ENCODE data around the gene ACE.
A peak's percentile ranks its signal among the peaks of the same experiment; 100 is the strongest.

Gene ACE

GRCh38 chr17:63537991-63538692 lies 61.3 kb downstream of the ACE start:
- peak; percentile 18 for DNase-seq (ENCODE audit: insufficient read length)
- no peak for TF ChIP-seq TAF1 (IDR thresholded peaks at IDR 0.05; ENCODE audit: borderline replicate concordance, low read depth, low read length)
- no peak for TF ChIP-seq POLR2AphosphoS5 (IDR thresholded peaks at IDR 0.05; ENCODE audit: low read depth, low read length)
- TF ChIP-seq POLR2A (IDR thresholded peaks at IDR 0.05; ENCODE audit: low read depth, low read length): no peak
- no peak for FAIRE-seq

- FAIRE-seq (no peak), DNase-seq (ENCODE audit: insufficient read length) (peak; percentile 4)
- no peak for TF ChIP-seq POLR2A (IDR thresholded peaks at IDR 0.05; ENCODE audit: low read depth, low read length)
- no peak for TF ChIP-seq POLR2AphosphoS5 (IDR thresholded peaks at IDR 0.05; ENCODE audit: low read depth, low read length)
- TF ChIP-seq TAF1 (IDR thresholded peaks at IDR 0.05; ENCODE audit: borderline replicate concordance, low read depth, low read length): no peak
Observed at GRCh38 chr17:63538693-63539595, 62.1 kb downstream of the ACE start.

- no peak for DNase-seq (ENCODE audit: insufficient read length)
- TF ChIP-seq POLR2A (IDR thresholded peaks at IDR 0.05; ENCODE audit: low read depth, low read length) (no peak), TAF1 (IDR thresholded peaks at IDR 0.05; ENCODE audit: borderline replicate concordance, low read depth, low read length) (no peak), POLR2AphosphoS5 (IDR thresholded peaks at IDR 0.05; ENCODE audit: low read depth, low read length) (no peak)
- no peak for FAIRE-seq
Observed at GRCh38 chr17:63540590-63540989, 63.7 kb downstream of the ACE start.

GRCh38 chr17:63542218-63542545 lies 65.3 kb downstream of the ACE start:
- TF ChIP-seq POLR2A (IDR thresholded peaks at IDR 0.05; ENCODE audit: low read depth, low read length): no peak
- no peak for TF ChIP-seq POLR2AphosphoS5 (IDR thresholded peaks at IDR 0.05; ENCODE audit: low read depth, low read length)
- TF ChIP-seq TAF1 (IDR thresholded peaks at IDR 0.05; ENCODE audit: borderline replicate concordance, low read depth, low read length): no peak
- no peak for DNase-seq (ENCODE audit: insufficient read length)
- FAIRE-seq: no peak

GRCh38 chr17:63542942-63543821 lies 66.3 kb downstream of the ACE start:
- TF ChIP-seq TAF1 (IDR thresholded peaks at IDR 0.05; ENCODE audit: borderline replicate concordance, low read depth, low read length): no peak
- DNase-seq (ENCODE audit: insufficient read length) (peak; percentile 2), FAIRE-seq (no peak)

- TF ChIP-seq POLR2AphosphoS5 (IDR thresholded peaks at IDR 0.05; ENCODE audit: low read depth, low read length) (no peak), TAF1 (IDR thresholded peaks at IDR 0.05; ENCODE audit: borderline replicate concordance, low read depth, low read length) (no peak), POLR2A (IDR thresholded peaks at IDR 0.05; ENCODE audit: low read depth, low read length) (no peak)
- FAIRE-seq: no peak
- DNase-seq (ENCODE audit: insufficient read length): peak; percentile 4
Observed at GRCh38 chr17:63543822-63544420, 67.1 kb downstream of the ACE start.

GRCh38 chr17:63544467-63545301 lies 67.8 kb downstream of the ACE start:
- FAIRE-seq (no peak), DNase-seq (ENCODE audit: insufficient read length) (no peak)
- TF ChIP-seq POLR2AphosphoS5 (IDR thresholded peaks at IDR 0.05; ENCODE audit: low read depth, low read length) (no peak), TAF1 (IDR thresholded peaks at IDR 0.05; ENCODE audit: borderline replicate concordance, low read depth, low read length) (no peak), POLR2A (IDR thresholded peaks at IDR 0.05; ENCODE audit: low read depth, low read length) (no peak)

- DNase-seq (ENCODE audit: insufficient read length): no peak
- FAIRE-seq: no peak
- TF ChIP-seq POLR2A (IDR thresholded peaks at IDR 0.05; ENCODE audit: low read depth, low read length): no peak
- TF ChIP-seq POLR2AphosphoS5 (IDR thresholded peaks at IDR 0.05; ENCODE audit: low read depth, low read length): no peak
- TF ChIP-seq TAF1 (IDR thresholded peaks at IDR 0.05; ENCODE audit: borderline replicate concordance, low read depth, low read length): no peak
Observed at GRCh38 chr17:63546308-63547082, 69.6 kb downstream of the ACE start.

- no peak for FAIRE-seq
- TF ChIP-seq POLR2AphosphoS5 (IDR thresholded peaks at IDR 0.05; ENCODE audit: low read depth, low read length) (no peak), POLR2A (IDR thresholded peaks at IDR 0.05; ENCODE audit: low read depth, low read length) (no peak), TAF1 (IDR thresholded peaks at IDR 0.05; ENCODE audit: borderline replicate concordance, low read depth, low read length) (no peak)
- DNase-seq (ENCODE audit: insufficient read length): no peak
Observed at GRCh38 chr17:63547083-63547523, 70.2 kb downstream of the ACE start.
